Keratinocyte (primary cell): ENCODE data around the gene PAX7. TPM values are rescaled to one million over a fixed set of nuclear protein-coding genes. Genes with fewer than 3 reads are reported as not detected.

ENCODE experiments used
- DNase-seq: peaks from one replicate; pipeline ENCODE4 v3.0.0-alpha.2; 2011; ENCODE audit warnings: low read depth, missing footprints, low spot score
- FAIRE-seq: peaks from 2 replicates; lab custom pipeline; 2011; peaks lifted over from hg19 to GRCh38; lab: Jason Lieb, UNC
- H2AFZ ChIP-seq: 2 replicates; pipeline ENCODE4 v1.6.0; 2012; ENCODE audit warnings: low read length, control low read depth, inconsistent platforms; ENCODE audit not compliant: control insufficient read depth
- H3K27ac ChIP-seq: 2 replicates; pipeline ENCODE4 v1.5.1; 2011; ENCODE audit warnings: low read length; ENCODE audit not compliant: control insufficient read depth, insufficient read depth
- H3K27me3 ChIP-seq: 3 replicates; pipeline ENCODE4 v1.6.0; 2011; ENCODE audit warnings: low read length; ENCODE audit not compliant: control insufficient read depth, insufficient read depth; ENCODE audit errors: extremely low read depth
- H3K36me3 ChIP-seq, 2 experiments: 2 replicates in 1 of 2; 3 replicates in 1 of 2; pipeline ENCODE4 v1.5.1; 2011; ENCODE audit warnings: low read length in 2 of 2, mild to moderate bottlenecking in 1 of 2; ENCODE audit not compliant: control insufficient read depth in 2 of 2, insufficient read depth in 2 of 2; ENCODE audit errors: extremely low read depth in 1 of 2
- H3K4me1 ChIP-seq: 3 replicates; pipeline ENCODE4 v1.5.1; 2011; ENCODE audit warnings: low read length; ENCODE audit not compliant: control insufficient read depth, insufficient read depth; ENCODE audit errors: extremely low read depth
- H3K4me2 ChIP-seq: 3 replicates; pipeline ENCODE4 v1.6.0; 2011; ENCODE audit warnings: low read depth, low read length; ENCODE audit not compliant: control insufficient read depth, insufficient read depth; ENCODE audit errors: extremely low read depth
- H3K4me3 ChIP-seq, 3 experiments: fragments of 200-600 bp in 1 of 3; sonication (generic) in 1 of 3; 2 replicates in 2 of 3; 3 replicates in 1 of 3; pipeline ENCODE4 v1.5.1; 2011 to 2016; ENCODE audit warnings: low read length in 3 of 3, mild to moderate bottlenecking in 3 of 3, control low read depth in 2 of 3, inconsistent platforms in 1 of 3, low read depth in 1 of 3, mixed read lengths in 1 of 3, mixed run types in 1 of 3, moderate library complexity in 1 of 3; ENCODE audit not compliant: control insufficient read depth in 2 of 3, insufficient read depth in 2 of 3; ENCODE audit errors: extremely low read depth in 1 of 3
- H3K79me2 ChIP-seq: 2 replicates; pipeline ENCODE4 v1.6.0; 2012; ENCODE audit warnings: low read length; ENCODE audit not compliant: control insufficient read depth, insufficient read depth
- H3K9ac ChIP-seq: 3 replicates; pipeline ENCODE4 v1.6.0; 2011; ENCODE audit warnings: low read length; ENCODE audit not compliant: control insufficient read depth, insufficient read depth; ENCODE audit errors: extremely low read depth
- H3K9me1 ChIP-seq: 3 replicates; pipeline ENCODE4 v1.6.0; 2011; ENCODE audit warnings: low read length; ENCODE audit not compliant: control insufficient read depth, insufficient read depth; ENCODE audit errors: extremely low read depth
- H3K9me3 ChIP-seq: 2 replicates; pipeline ENCODE4 v1.5.1; 2012; ENCODE audit warnings: low read depth, low read length; ENCODE audit not compliant: control insufficient read depth
- H4K20me1 ChIP-seq: 3 replicates; pipeline ENCODE4 v1.6.0; 2011; ENCODE audit warnings: low read length; ENCODE audit not compliant: control insufficient read depth, insufficient read depth; ENCODE audit errors: extremely low read depth
- EZH2 ChIP-seq: IDR thresholded peaks from one replicate; pipeline ENCODE4 v1.6.1; 2012; ENCODE audit warnings: inconsistent platforms, mild to moderate bottlenecking, low read length, moderate library complexity
- dilution Hi-C: fragments of 300-500 bp; cut with MboI; formaldehyde crosslinking; loops from one replicate; pipeline ENCODE4 v1.7.0; 2020; ENCODE audit warnings: low sequenced_read_pairs; ENCODE audit not compliant: extremely low pct_ligation_motif_present
- polyA plus RNA-seq, 5 experiments: library from polyadenylated mRNA; depleted of rRNA in 3 of 5; stranded (reverse) in 3 of 5; stranded (forward) in 1 of 5; unstranded in 1 of 5; fragments of >200 nt; gene quantifications; 1 replicate in 1 of 5; 2 replicates in 3 of 5; 3 replicates in 1 of 5; pipeline versions ENCODE4 v1.2.1 to v1.2.3, GENCODE V29; 2011 to 2012; ENCODE audit warnings: missing spikeins in 2 of 5, low read depth in 1 of 5, low replicate concordance in 1 of 5
- small RNA-seq, 3 experiments: library from RNA; depleted of rRNA; stranded (forward); fragments of <200 nt; gene quantifications; one replicate each; pipeline ENCODE3, GENCODE V24; 2012; ENCODE audit warnings: low read depth in 3 of 3, low replicate concordance in 1 of 3; ENCODE audit not compliant: insufficient read length in 3 of 3
- TF ChIP-seq, protein P1 (sequence below), 3 experiments: IDR thresholded peaks in 1 of 3; conservative IDR thresholded peaks in 1 of 3; optimal IDR thresholded peaks in 1 of 3; 2 replicates in 2 of 3; 3 replicates in 1 of 3; pipeline versions ENCODE3 to v1.5.1; 2011; ENCODE audit warnings: low read length in 3 of 3, mild to moderate bottlenecking in 3 of 3, moderate library complexity in 2 of 3, control low read depth in 1 of 3, inconsistent platforms in 1 of 3; ENCODE audit not compliant: insufficient read depth in 2 of 3; ENCODE audit errors: extremely low read depth in 1 of 3

Gene PAX7
- polyA plus RNA-seq, 1 donor (not counting 4 experiments of a cell fraction or from before 2014, with no cell fraction given): not detected

DNA sequence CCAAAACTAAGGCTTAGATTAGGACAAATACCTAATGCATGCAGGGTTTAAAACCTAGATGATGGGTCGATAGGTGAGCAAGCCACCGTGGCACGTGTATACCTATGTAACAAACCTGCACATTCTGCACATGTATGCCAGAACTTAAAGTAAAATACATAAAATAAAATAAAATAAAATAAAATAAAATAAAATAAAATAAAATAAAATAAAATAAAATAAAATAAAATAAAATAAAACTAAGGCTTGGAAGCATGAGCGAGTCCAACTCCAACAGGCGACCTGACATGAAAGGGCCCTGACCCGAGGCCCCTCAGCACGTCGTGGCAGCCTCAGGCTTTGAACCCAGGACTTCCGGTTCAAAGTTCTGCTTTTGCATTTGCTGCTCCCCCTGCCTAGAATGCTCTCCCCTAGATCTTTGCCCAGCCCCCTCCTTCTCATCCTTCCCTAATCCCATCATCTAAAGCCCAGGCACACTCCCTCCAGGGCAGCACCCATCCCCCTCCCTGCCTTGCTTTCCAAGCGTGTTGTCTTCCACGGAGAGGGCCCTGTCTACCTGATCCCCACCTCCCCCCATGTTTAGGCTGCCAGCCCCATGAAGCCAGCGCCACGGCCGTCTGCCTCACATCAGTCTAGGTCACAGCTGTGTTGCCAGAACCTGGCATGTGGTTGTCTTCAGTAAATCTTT is 164.5 kb downstream of the PAX7 start:
- TF ChIP-seq, protein P1, sequence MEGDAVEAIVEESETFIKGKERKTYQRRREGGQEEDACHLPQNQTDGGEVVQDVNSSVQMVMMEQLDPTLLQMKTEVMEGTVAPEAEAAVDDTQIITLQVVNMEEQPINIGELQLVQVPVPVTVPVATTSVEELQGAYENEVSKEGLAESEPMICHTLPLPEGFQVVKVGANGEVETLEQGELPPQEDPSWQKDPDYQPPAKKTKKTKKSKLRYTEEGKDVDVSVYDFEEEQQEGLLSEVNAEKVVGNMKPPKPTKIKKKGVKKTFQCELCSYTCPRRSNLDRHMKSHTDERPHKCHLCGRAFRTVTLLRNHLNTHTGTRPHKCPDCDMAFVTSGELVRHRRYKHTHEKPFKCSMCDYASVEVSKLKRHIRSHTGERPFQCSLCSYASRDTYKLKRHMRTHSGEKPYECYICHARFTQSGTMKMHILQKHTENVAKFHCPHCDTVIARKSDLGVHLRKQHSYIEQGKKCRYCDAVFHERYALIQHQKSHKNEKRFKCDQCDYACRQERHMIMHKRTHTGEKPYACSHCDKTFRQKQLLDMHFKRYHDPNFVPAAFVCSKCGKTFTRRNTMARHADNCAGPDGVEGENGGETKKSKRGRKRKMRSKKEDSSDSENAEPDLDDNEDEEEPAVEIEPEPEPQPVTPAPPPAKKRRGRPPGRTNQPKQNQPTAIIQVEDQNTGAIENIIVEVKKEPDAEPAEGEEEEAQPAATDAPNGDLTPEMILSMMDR (optimal IDR thresholded peaks at IDR 0.05 in 1 of 3, IDR thresholded peaks at IDR 0.05 in 1 of 3, conservative IDR thresholded peaks at IDR 0.05 in 1 of 3; ENCODE audit: extremely low read depth in 1 of 3, insufficient read depth in 2 of 3, low read length in 3 of 3): no peak
- TF ChIP-seq EZH2: no peak
- Histone ChIP-seq H3K9ac (no peak overlapping the region), H3K9me1 (no peaks in the 10 kb centered on the region), H2AFZ (no peak overlapping the region), H3K4me1 (no peaks in the 10 kb centered on the region), H3K9me3 (no peaks in the 10 kb centered on the region), H3K4me3 (no peak overlapping the region), H3K4me2 (no peak overlapping the region), H3K36me3 (no peaks in the 10 kb centered on the region), H3K27ac (no peak overlapping the region), H4K20me1 (no peaks in the 10 kb centered on the region), H3K79me2 (no peaks in the 10 kb centered on the region), H3K27me3 (peaks cover 24% of the 10 kb centered on the region)
- dilution Hi-C loops: no loop called here
- DNase-seq: no peak
- FAIRE-seq: no peak

DNA sequence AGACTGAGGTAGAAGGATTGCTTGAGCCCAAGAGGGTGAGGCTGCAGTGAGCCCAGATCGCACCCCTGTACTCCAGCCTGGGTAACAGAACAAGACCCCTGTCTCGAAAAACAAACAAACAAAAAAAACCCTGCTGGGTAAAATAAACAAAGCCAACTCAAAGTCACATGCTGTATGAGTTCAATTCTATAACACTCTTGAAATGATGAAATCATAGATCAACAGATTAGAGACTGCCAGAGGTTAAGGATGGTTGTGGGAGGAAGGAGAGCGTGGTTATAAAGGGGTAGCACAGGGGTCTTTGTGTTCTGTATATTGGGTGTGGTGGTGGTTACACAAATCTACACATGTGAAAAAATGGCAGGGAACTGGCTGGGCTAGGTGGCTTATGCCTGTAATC is 166.3 kb downstream of the PAX7 start:
- H3K4me1 ChIP-seq: no peaks in the 10 kb centered on the region
- no peaks in the 10 kb centered on the region for H3K9me3 ChIP-seq
- no peak overlapping the region for H3K9ac ChIP-seq
- no peaks in the 10 kb centered on the region for H3K36me3 ChIP-seq
- no peak overlapping the region for H3K4me2 ChIP-seq
- TF ChIP-seq EZH2: no peak
- TF ChIP-seq, protein P1 (optimal IDR thresholded peaks at IDR 0.05 in 1 of 3, IDR thresholded peaks at IDR 0.05 in 1 of 3, conservative IDR thresholded peaks at IDR 0.05 in 1 of 3; ENCODE audit: extremely low read depth in 1 of 3, insufficient read depth in 2 of 3, low read length in 3 of 3): no peak
- no peak overlapping the region for H3K4me3 ChIP-seq
- dilution Hi-C loops: no loop called here
- H3K27ac ChIP-seq: no peak overlapping the region
- peaks cover 17% of the 10 kb centered on the region for H3K27me3 ChIP-seq
- H2AFZ ChIP-seq: no peak overlapping the region
- FAIRE-seq: no peak
- H3K79me2 ChIP-seq: no peaks in the 10 kb centered on the region
- no peaks in the 10 kb centered on the region for H4K20me1 ChIP-seq
- DNase-seq: no peak
- no peaks in the 10 kb centered on the region for H3K9me1 ChIP-seq

Small RNAs within 50 kb of the gene (small RNA-seq; reads per million reads assigned to genes)
- 0 reads per million in 3 experiments for gene AL031737.1

Other genes with a start within 250 kb of the PAX7 start
- not detected in 3 replicates for gene KLHDC7A, start 149.9 kb upstream of the PAX7 start, polyA plus RNA-seq
- gene TAS1R2, start 228.8 kb downstream of the PAX7 start, polyA plus RNA-seq: not detected in 3 replicates